HEK293T (cell line): ENCODE data around the gene TRNP1.

ENCODE experiments used
- CTCF ChIA-PET: fragments of 350-600 bp; formaldehyde crosslinking; extraction: SDS; loops from one replicate; lab custom pipeline; 2021; ENCODE audit warnings: antibody characterized with exemption, inconsistent platforms; lab: Yijun Ruan, JAX
- POLR2A ChIA-PET: fragments of 350-600 bp; formaldehyde crosslinking; extraction: SDS; loops from one replicate; lab custom pipeline; 2020; ENCODE audit warnings: antibody characterized with exemption, inconsistent platforms; lab: Yijun Ruan, JAX
- DNase-seq: peaks from one replicate; pipeline ENCODE4 v3.0.0; 2012; ENCODE audit warnings: mixed read lengths; ENCODE audit errors: extremely low spot score
- ARNT ChIP-seq: fragments of 450-650 bp; IDR thresholded peaks from 2 replicates; pipeline ENCODE4 v1.6.1; 2017; ENCODE audit warnings: mild to moderate bottlenecking
- BHLHE40 ChIP-seq: fragments of 450-650 bp; IDR thresholded peaks from 2 replicates; pipeline ENCODE4 v1.6.1; 2016; ENCODE audit warnings: mild to moderate bottlenecking, moderate library complexity, borderline replicate concordance
- CTBP1 ChIP-seq: fragments of 450-650 bp; IDR thresholded peaks from 2 replicates; pipeline ENCODE4 v1.6.1; 2016; ENCODE audit warnings: borderline replicate concordance
- ELF4 ChIP-seq: fragments of 450-650 bp; IDR thresholded peaks from 2 replicates; pipeline ENCODE4 v1.6.1; 2017; ENCODE audit warnings: antibody characterized with exemption
- FOXA1 ChIP-seq: fragments of 450-650 bp; IDR thresholded peaks from 2 replicates; pipeline ENCODE4 v1.6.1; 2016; ENCODE audit warnings: mild to moderate bottlenecking
- FOXK2 ChIP-seq: fragments of 450-650 bp; IDR thresholded peaks from 2 replicates; pipeline ENCODE4 v1.6.1; 2016; ENCODE audit warnings: mild to moderate bottlenecking
- FOXM1 ChIP-seq: fragments of 450-650 bp; IDR thresholded peaks from 2 replicates; pipeline ENCODE4 v1.6.1; 2017; ENCODE audit warnings: mild to moderate bottlenecking, borderline replicate concordance
- HDGF ChIP-seq: fragments of 450-650 bp; IDR thresholded peaks from 2 replicates; pipeline ENCODE4 v1.6.1; 2017; ENCODE audit warnings: antibody characterized with exemption, borderline replicate concordance
- L3MBTL2 ChIP-seq: fragments of 450-650 bp; conservative IDR thresholded peaks from 2 replicates; pipeline ENCODE4 v1.6.1; 2016; ENCODE audit warnings: mild to moderate bottlenecking
- LEF1 ChIP-seq: fragments of 450-650 bp; IDR thresholded peaks from 2 replicates; pipeline ENCODE4 v1.6.1; 2017; ENCODE audit warnings: mild to moderate bottlenecking, borderline replicate concordance
- NFRKB ChIP-seq: fragments of 450-650 bp; IDR thresholded peaks from 2 replicates; pipeline ENCODE4 v1.6.1; 2016; ENCODE audit warnings: mild to moderate bottlenecking, moderate library complexity
- PKNOX1 ChIP-seq: fragments of 450-650 bp; IDR thresholded peaks from 2 replicates; pipeline ENCODE4 v1.6.1; 2016
- SP1 ChIP-seq: fragments of 450-650 bp; IDR thresholded peaks from 2 replicates; pipeline ENCODE4 v1.6.1; 2017
- SUZ12 ChIP-seq: fragments of 450-650 bp; IDR thresholded peaks from 2 replicates; pipeline ENCODE4 v1.6.1; 2016; ENCODE audit warnings: mild to moderate bottlenecking
- TARDBP ChIP-seq: fragments of 450-650 bp; IDR thresholded peaks from 2 replicates; pipeline ENCODE4 v1.6.1; 2016
- ZNF384 ChIP-seq: fragments of 450-650 bp; IDR thresholded peaks from 2 replicates; pipeline ENCODE4 v1.6.1; 2016

The TRNP1 gene

DNA sequence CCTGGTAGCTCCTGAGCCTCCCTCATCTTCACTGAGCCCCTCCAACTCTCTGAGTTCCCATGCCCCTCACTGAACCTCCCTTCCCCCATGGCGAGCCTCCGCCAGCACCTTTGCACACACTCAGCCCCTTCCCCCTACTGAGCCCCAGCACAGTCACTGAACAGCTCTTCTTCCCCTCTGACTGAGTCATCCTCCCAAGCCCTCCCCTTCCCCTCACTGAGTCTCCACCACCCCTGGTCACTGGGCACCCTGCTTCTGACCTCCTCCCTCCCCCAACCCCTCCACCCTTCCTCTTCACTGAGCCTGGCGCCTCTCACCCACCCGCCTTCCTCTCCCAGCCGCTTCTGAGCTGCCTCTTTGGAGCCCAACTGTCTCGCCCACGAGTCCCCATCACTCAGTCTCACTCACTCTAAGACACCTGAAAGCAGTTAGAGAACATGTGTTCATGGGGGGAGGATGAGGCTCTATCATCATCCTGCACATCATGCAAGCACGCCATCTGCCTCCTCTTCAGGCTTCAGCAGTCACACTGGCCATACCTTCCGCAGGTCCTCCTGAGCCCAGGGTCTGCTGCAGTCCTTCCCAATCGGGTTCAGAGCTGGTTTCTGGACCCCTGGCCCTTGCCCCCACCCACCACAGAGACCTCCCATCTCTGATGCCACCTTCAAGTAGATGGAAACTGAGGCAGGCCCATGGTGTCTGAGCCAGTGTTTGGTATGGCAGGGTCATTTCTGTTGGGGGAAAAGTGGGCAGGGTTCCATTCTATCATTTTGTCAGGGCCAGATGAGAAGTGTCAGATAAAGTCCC is 2.0 kb upstream of the TRNP1 start:
- ChIA-PET POLR2A (no interaction called here), CTCF (interaction anchor here (0.6 to 1.2 kb wide), 2 partner anchors 24 to 363 kb away, joined by 3 read pairs; no protein-coding TSS in a partner anchor)
- no peak for DNase-seq
- TF ChIP-seq LEF1 (no peak), PKNOX1 (no peak), BHLHE40 (no peak), TARDBP (no peak), SUZ12 (no peak), ELF4 (no peak), FOXK2 (no peak)

- CTCF ChIA-PET = interaction anchor here (0.6 to 1.7 kb wide), 4 partner anchors 15 to 105 kb away, joined by 3 to 6 read pairs (median 4); no protein-coding TSS in a partner anchor
- POLR2A ChIA-PET = interaction anchor here (0.8 to 2.0 kb wide), 6 partner anchors 25 to 160 kb away, joined by 3 to 5 read pairs (median 4); partner anchors contain the start of gene GPATCH3
- peak; percentile 48 for DNase-seq
- TF ChIP-seq FOXK2 (no peak), CTBP1 (no peak), L3MBTL2 (no peak), HDGF (no peak), BHLHE40 (no peak), ARNT (no peak), SUZ12 (no peak), SP1 (no peak), NFRKB (no peak), TARDBP (no peak)
These were observed 711 bp downstream of the TRNP1 start for GRCh38 chr1:26994020-26994786.

DNA sequence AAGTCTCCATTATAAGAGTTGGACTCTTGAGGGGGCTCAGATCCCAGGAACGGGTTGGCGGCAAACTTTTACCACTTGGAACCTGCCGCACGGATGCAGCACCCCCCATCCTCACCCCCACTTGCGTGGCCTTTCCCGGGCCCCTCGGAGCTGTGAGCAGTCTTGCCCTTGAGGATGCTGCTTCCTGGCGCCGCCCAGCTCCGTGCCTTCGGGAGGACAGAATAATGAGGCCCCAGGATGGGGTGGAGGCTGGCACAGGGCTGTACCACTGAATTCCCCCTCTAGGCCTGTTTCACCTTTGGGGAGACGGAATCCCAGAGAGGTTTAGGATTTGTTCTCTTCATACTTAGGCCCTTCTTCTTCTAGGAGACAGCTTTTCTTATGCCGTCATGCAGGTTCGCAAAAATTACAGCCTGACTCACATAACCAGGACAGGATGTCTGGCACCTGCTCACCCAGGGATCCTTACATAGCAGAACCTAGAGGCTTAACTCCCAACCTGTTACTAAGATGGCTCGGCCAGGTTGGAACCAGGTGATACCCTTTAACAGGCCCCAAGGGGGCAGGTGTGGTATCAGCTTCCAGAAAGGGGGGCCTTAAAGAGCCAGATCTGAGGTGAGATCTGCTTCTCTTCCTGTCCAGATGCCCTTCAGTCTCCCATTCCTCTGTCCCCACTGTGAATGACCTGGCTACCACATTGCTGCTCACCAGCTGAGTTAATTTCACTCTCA is 1.5 kb downstream of the TRNP1 start:
- ChIA-PET POLR2A (interaction anchor here (0.8 to 2.0 kb wide), 3 partner anchors 28 to 95 kb away, joined by 3 to 5 read pairs (median 4); partner anchors contain the start of gene GPATCH3), CTCF (interaction anchor here (0.5 to 1.7 kb wide), 3 partner anchors 14 to 259 kb away, joined by 3 to 4 read pairs (median 3); no protein-coding TSS in a partner anchor)
- no peak for DNase-seq
- TF ChIP-seq FOXM1 = no peak
- TF ChIP-seq FOXA1 = no peak
- TF ChIP-seq TARDBP = no peak

- no peak for TF ChIP-seq L3MBTL2
- no peak for TF ChIP-seq SP1
- no peak for TF ChIP-seq HDGF
- TF ChIP-seq SUZ12 = no peak
- ChIA-PET CTCF (interaction anchor here (0.6 to 2.4 kb wide), 9 partner anchors 9 to 1668 kb away, joined by 3 to 24 read pairs (median 4); no protein-coding TSS in a partner anchor), POLR2A (interaction anchor here (1.4 kb wide), 2 partner anchors 31 to 95 kb away, joined by 3 to 4 read pairs; partner anchors contain the start of gene GPATCH3)
- DNase-seq = no peak
These were observed 2.5 kb downstream of the TRNP1 start for GRCh38 chr1:26996024-26996423.

DNA sequence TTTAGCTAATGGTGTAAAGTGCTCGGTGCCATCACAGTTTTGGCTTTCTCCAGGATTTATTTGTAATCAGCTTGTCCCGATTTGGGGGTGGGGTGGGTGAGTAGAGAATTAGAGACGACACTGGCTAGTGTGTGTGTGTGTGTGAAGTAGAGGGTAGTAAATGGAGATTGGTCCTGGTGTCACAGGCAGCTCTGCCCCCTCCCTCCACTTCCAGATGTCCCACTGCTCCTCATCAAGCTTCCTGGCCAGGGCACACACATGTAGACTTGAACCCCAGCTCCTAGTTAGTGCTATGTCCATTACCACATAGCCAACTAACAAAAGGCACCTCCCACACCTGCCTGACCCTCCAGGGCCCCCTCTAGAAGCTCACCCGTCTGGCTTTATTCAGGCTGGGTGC is 3.2 kb downstream of the TRNP1 start:
- no peak for DNase-seq
- POLR2A ChIA-PET = interaction anchor here (1.2 to 1.4 kb wide), 3 partner anchors 13 to 96 kb away, joined by 3 to 4 read pairs (median 4); partner anchors contain the start of gene GPATCH3
- CTCF ChIA-PET = interaction anchor here (0.6 to 2.4 kb wide), 13 partner anchors 10 to 200 kb away, joined by 3 to 24 read pairs (median 4); partner anchors contain the start of gene TENT5B
- TF ChIP-seq SUZ12 = no peak
- no peak for TF ChIP-seq ZNF384
- TF ChIP-seq FOXM1 = no peak
- no peak for TF ChIP-seq FOXK2
- no peak for TF ChIP-seq BHLHE40
- no peak for TF ChIP-seq SP1

GRCh38 chr1:26998429-26999300 is 5.2 kb downstream of the TRNP1 start:
- TF ChIP-seq ZNF384 = no peak
- TF ChIP-seq PKNOX1 = no peak
- TF ChIP-seq NFRKB = no peak
- TF ChIP-seq L3MBTL2 = no peak
- no peak for TF ChIP-seq ELF4
- TF ChIP-seq SP1 = no peak
- TF ChIP-seq SUZ12 = no peak
- no peak for TF ChIP-seq FOXK2
- no peak for TF ChIP-seq FOXM1
- TF ChIP-seq CTBP1 = no peak
- no peak for TF ChIP-seq TARDBP
- TF ChIP-seq FOXA1 = no peak
- no peak for TF ChIP-seq HDGF
- TF ChIP-seq ARNT = no peak
- TF ChIP-seq BHLHE40 = no peak
- TF ChIP-seq LEF1 = no peak
- CTCF ChIA-PET = interaction anchor here (0.6 to 2.4 kb wide), 12 partner anchors 9 to 146 kb away, joined by 3 to 24 read pairs (median 4); partner anchors contain the start of gene TENT5B
- POLR2A ChIA-PET = no interaction called here
- no peak for DNase-seq
